GM23248 (cell line): Measurements from ENCODE around the gene RP9.

Experiments used
- EZH2 ChIP-seq: fragments of 200-600 bp; sonication (generic); IDR thresholded peaks from 2 replicates; pipeline ENCODE4 v1.6.1; 2018; ENCODE audit warnings: antibody characterized with exemption, mild to moderate bottlenecking; ENCODE audit not compliant: insufficient read depth, poor library complexity, severe bottlenecking
- EZH2phosphoT487 ChIP-seq: fragments of 200-600 bp; sonication (generic); IDR thresholded peaks from 2 replicates; pipeline ENCODE4 v1.6.1; 2018; ENCODE audit warnings: antibody characterized with exemption, moderate library complexity, mild to moderate bottlenecking, low read depth; ENCODE audit not compliant: insufficient read depth

- TF ChIP-seq EZH2phosphoT487 (no peak), EZH2 (no peak)
Observed at GRCh38 chr7:33059635-33060034, 49.6 kb downstream of the RP9 start.
